Measurements from ENCODE around the gene RITA1.

The RITA1 gene

GRCh38 chr12:113232089-113232839 lies 46.7 kb downstream of the RITA1 start:
- no peak for DNase-seq

DNA sequence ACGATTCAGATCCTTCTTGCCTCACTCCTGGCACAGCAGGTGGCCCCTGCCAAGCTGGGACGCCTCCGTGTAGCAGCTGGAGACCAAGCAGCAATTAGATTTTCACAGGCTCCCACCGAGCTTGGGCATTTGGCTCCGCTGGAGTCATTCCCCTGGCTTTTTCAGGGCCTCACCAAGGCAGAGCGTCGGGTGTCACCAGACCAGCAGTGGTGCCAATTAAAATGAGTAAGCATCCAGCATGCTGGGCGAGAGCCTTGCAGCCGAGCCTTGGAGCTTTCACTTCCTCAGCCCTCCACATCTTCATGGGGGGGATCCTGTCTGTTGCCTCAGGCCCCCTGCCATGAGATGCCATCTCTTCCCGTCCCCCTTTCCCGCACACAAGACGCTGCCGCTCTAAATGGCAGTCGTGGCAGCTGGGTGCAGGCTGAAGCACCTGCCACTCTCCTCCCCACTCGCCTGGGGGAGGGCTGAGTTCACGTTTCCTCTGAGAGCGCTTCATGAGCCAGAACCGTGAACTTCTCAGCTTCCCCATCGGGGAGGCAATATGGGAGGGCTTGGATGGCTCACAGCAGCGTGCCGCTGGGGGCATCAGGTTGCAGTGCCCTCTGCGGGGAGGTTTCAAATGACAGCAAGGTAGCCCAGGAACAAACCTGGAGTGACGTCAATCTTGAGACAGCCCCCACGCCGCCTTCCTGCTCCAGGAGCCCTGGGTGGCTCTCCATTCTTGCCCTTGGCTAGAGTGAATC lies 47.5 kb downstream of the RITA1 start:
- DNase-seq, result peak; percentile 86

- no peak for DNase-seq
Observed at GRCh38 chr12:113233967-113234366, 48.4 kb downstream of the RITA1 start.

DNA sequence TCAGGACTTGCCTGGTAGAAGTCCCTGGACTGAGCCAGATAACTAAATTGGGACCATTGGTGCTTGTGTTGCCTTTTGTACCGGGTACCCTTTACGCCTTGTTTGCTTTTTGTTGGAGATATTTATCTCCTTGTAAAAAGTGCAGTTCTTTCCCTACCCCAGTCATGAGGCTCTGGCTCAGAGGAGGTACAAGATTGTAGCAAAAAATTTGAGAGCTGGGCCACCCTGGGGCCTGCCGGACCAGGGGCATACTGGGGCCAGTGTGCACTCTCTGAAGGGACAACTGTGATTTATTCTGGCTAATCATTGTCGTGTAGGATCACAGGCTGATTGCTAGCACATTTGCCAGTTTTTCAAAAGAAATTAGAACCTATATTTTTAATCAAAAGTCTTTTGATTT lies 49.0 kb downstream of the RITA1 start:
- DNase-seq, result no peak

- no peak for DNase-seq
Observed at GRCh38 chr12:113235976-113236375, 50.5 kb downstream of the RITA1 start.

- no peak for DNase-seq
Observed at GRCh38 chr12:113236539-113237399, 51.2 kb downstream of the RITA1 start.

GRCh38 chr12:113237748-113238147 lies 52.2 kb downstream of the RITA1 start:
- no peak for DNase-seq

GRCh38 chr12:113238309-113238708 lies 52.8 kb downstream of the RITA1 start:
- DNase-seq, result no peak

DNA sequence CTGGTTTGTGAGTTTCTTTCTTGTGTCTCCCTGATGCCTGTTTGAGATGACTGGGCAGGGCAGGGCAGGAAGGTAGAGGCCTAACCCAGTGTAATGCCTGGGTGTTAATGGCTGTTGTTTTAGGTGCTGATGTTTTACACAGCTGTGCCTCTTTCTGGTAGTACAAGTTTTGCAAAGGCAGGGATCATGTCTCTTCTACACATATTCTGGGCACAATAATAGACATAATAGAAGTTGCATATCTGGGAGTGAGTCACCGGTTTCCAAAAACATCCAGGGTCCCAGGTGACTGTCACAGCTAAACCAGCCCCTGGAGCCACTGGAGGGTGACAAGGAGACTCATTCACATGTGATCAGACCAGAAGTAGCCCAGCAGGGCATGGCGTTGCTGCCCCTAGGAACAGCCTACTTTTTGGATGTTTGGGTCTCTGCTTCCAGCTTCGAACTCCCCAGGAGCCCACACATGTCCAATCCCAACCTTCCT lies 53.8 kb downstream of the RITA1 start:
- DNase-seq, result no peak

DNA sequence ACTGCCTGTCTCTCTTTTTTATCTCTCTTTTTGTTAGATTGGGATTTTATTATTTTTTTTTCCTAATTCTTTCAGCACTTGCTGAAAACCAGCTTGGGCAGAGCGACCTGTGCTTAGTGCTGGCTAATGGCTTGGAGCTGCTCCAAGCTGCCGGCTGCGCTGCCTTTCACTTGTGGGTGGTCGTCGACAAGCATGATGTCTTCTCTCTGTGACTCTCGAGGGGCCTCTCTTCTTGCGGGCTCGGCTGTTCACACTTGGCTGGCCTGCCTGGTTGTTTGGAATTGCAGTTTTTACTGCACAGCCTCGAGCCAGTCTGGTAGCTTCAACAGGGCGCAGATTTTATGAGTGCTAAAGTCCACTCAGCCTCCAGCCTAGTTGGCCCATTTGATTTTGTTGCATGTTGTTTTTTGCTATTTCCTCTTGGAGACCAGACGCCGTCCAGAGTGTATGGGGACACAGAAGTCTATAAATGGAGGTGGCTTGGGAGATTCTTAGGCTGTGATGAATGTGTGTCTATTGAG lies 54.4 kb downstream of the RITA1 start:
- DNase-seq, result no peak

GRCh38 chr12:113240395-113240794 lies 54.9 kb downstream of the RITA1 start:
- DNase-seq, result no peak

DNA sequence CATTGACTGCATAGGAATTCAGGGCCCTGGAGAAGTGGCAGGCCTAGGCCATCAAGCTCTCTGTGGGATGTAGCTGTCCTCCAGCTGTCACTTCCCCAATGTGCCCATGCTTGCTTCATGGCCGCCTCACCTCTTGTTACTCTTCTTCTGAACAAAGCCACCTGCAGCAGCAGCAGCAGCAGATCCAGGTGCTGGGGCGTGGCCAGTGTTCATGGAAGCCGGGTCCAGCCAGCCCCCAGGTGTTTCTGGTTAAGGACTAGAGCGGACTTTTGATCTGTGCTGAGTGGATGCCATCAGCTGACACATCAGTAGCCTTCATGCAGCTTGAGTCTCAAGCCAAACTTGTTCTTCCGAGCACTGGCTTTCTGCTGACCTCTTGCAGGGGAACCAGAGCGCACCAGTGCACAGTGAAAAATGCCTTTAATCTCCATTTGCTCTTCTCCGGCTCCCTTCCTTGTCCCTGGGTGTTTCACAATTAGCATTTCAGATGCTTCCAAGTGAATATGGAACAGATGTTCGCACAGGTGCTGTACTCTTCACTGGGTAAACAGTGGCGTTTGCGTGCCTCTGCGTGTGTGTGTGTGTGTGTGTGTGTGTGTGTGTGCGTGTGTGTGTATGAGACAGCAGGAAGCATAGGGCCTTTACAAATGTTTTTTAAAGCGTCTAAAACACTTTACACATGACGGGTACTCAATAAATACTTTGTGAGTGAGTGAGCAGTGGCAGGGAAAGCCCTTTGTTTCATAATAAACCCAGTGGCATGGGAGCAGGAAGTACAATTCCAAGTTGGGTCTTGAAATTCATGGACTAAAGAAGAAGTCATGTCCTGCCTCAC lies 55.9 kb downstream of the RITA1 start:
- peak; percentile 87 for DNase-seq
